ENCODE results near the gene SASH1.

The SASH1 gene

GRCh38 chr6:148516617-148517016 is 174.0 kb downstream of the SASH1 start:
- DNase-seq = no peak

- no peak for DNase-seq
Observed at GRCh38 chr6:148517470-148517869, 174.8 kb downstream of the SASH1 start.

GRCh38 chr6:148518511-148519156 is 176.0 kb downstream of the SASH1 start:
- DNase-seq = peak in 1 of 56 donors; percentile 24

- peak in 1 of 56 donors; percentile 10 for DNase-seq
Observed at GRCh38 chr6:148520109-148520841, 177.6 kb downstream of the SASH1 start.

- DNase-seq = peak in 2 of 56 donors; percentile 35 to 36
Observed at GRCh38 chr6:148521158-148521557, 178.5 kb downstream of the SASH1 start.

- no peak for DNase-seq
Observed at GRCh38 chr6:148521586-148521985, 178.9 kb downstream of the SASH1 start.

GRCh38 chr6:148523048-148523447 is 180.4 kb downstream of the SASH1 start:
- DNase-seq = no peak

GRCh38 chr6:148523551-148523950 is 180.9 kb downstream of the SASH1 start:
- DNase-seq = no peak

GRCh38 chr6:148524471-148524882 is 181.8 kb downstream of the SASH1 start:
- peak in 1 of 56 donors; percentile 23 for DNase-seq

- no peak for DNase-seq
Observed at GRCh38 chr6:148524976-148525375, 182.3 kb downstream of the SASH1 start.

GRCh38 chr6:148525453-148525852 is 182.8 kb downstream of the SASH1 start:
- no peak for DNase-seq

GRCh38 chr6:148526145-148526544 is 183.5 kb downstream of the SASH1 start:
- DNase-seq = no peak

- peak in 24 of 56 donors; percentile 21 to 75 (median 48) for DNase-seq
Observed at GRCh38 chr6:148528292-148528691, 185.7 kb downstream of the SASH1 start.

GRCh38 chr6:148529010-148529409 is 186.4 kb downstream of the SASH1 start:
- DNase-seq = peak in 23 of 56 donors; percentile 29 to 73 (median 47)

GRCh38 chr6:148530394-148530953 is 187.8 kb downstream of the SASH1 start:
- DNase-seq = peak in 4 of 56 donors; percentile 17 to 61 (median 40)

GRCh38 chr6:148530976-148531375 is 188.3 kb downstream of the SASH1 start:
- no peak for DNase-seq

- no peak for DNase-seq
Observed at GRCh38 chr6:148532698-148533097, 190.1 kb downstream of the SASH1 start.

- DNase-seq = no peak
Observed at GRCh38 chr6:148533309-148534107, 190.9 kb downstream of the SASH1 start.

GRCh38 chr6:148534871-148535270 is 192.2 kb downstream of the SASH1 start:
- DNase-seq = no peak

- no peak for DNase-seq
Observed at GRCh38 chr6:148535381-148535780, 192.7 kb downstream of the SASH1 start.

GRCh38 chr6:148535976-148536375 is 193.3 kb downstream of the SASH1 start:
- peak in 4 of 56 donors; percentile 22 to 33 (median 28) for DNase-seq
